SK-N-SH (cell line): ENCODE measurements around the gene TMEM127. TPM values are rescaled to one million over a fixed set of nuclear protein-coding genes. Genes with fewer than 3 reads are reported as not detected.
"Not testable (repeated sequence)": the region's sequence is repeated elsewhere in the genome, so short reads cannot be mapped to it uniquely, and the experiment has no call there.

Source experiments
- CTCF ChIA-PET: fragments of 300-600, 350-600 bp; formaldehyde crosslinking; extraction: SDS; loops from one replicate; lab custom pipeline; 2021; lab: Yijun Ruan, JAX
- POLR2A ChIA-PET: fragments of 350-600 bp; sonication (Branson Sonifier 250); formaldehyde crosslinking; extraction: SDS; loops from one replicate; lab custom pipeline; 2020; ENCODE audit warnings: antibody characterized with exemption, inconsistent platforms; lab: Yijun Ruan, JAX
- DNase-seq: peaks from one replicate; pipeline ENCODE4 v3.0.0; 2012
- H2AFZ ChIP-seq: fragments of 200-600 bp; sonication (generic); 2 replicates; pipeline ENCODE4 v1.8.1; 2016; ENCODE audit warnings: antibody characterized with exemption, mild to moderate bottlenecking, low read depth
- H3F3A ChIP-seq: fragments of 200-600 bp; sonication (generic); replicated peaks from 2 replicates; pipeline ENCODE3; 2016; ENCODE audit warnings: antibody characterized with exemption, mild to moderate bottlenecking; ENCODE audit not compliant: insufficient read depth
- H3K27ac ChIP-seq, 2 experiments: fragments of 200-500 bp in 1 of 2; fragments of 200-600 bp in 1 of 2; sonication (Bioruptor generic) in 1 of 2; sonication (generic), shearing (Covaris generic) in 1 of 2; 2 replicates each; pipeline versions ENCODE4 v1.5.1 to v1.6.1; 2014 to 2016; ENCODE audit warnings: low read depth in 2 of 2, inconsistent platforms in 1 of 2, low read length in 1 of 2, mild to moderate bottlenecking in 1 of 2, mixed read lengths in 1 of 2
- H3K27me3 ChIP-seq: fragments of 200-600 bp; sonication (generic), shearing (Covaris generic); 2 replicates; pipeline ENCODE4 v1.6.1; 2016; ENCODE audit warnings: mixed run types; ENCODE audit not compliant: insufficient read depth
- H3K36me3 ChIP-seq, 2 experiments: fragments of 200-500 bp in 1 of 2; fragments of 200-600 bp in 1 of 2; sonication (Bioruptor generic) in 1 of 2; sonication (generic) in 1 of 2; replicated peaks in 1 of 2; 2 replicates each; pipeline versions ENCODE3 to v1.5.1; 2014 to 2016; ENCODE audit warnings: low read length in 1 of 2, mild to moderate bottlenecking in 1 of 2; ENCODE audit not compliant: insufficient read depth in 2 of 2, control insufficient read depth in 1 of 2
- H3K4me1 ChIP-seq, 2 experiments: fragments of 200-500 bp in 1 of 2; fragments of 200-600 bp in 1 of 2; sonication (Bioruptor generic) in 1 of 2; sonication (generic), shearing (Covaris generic) in 1 of 2; 2 replicates each; pipeline versions ENCODE4 v1.5.1 to v1.6.1; 2014 to 2016; ENCODE audit warnings: low read depth in 1 of 2, low read length in 1 of 2, mixed run types in 1 of 2; ENCODE audit not compliant: insufficient read depth in 2 of 2, control insufficient read depth in 1 of 2
- H3K4me2 ChIP-seq: fragments of 200-600 bp; sonication (generic), shearing (Covaris generic); 2 replicates; pipeline ENCODE4 v1.6.1; 2017; ENCODE audit warnings: mixed run types
- H3K4me3 ChIP-seq, 2 experiments: fragments of 200-500 bp in 1 of 2; fragments of 200-600 bp in 1 of 2; sonication (Bioruptor generic) in 1 of 2; sonication (generic), shearing (Covaris generic) in 1 of 2; 2 replicates each; pipeline versions ENCODE4 v1.5.1 to v1.8.1; 2014 to 2016; ENCODE audit warnings: low read depth in 2 of 2, inconsistent platforms in 1 of 2, low read length in 1 of 2, mild to moderate bottlenecking in 1 of 2, mixed read lengths in 1 of 2, moderate library complexity in 1 of 2
- H3K79me2 ChIP-seq: fragments of 200-600 bp; sonication (generic); 2 replicates; pipeline ENCODE4 v1.8.1; 2017; ENCODE audit warnings: mild to moderate bottlenecking; ENCODE audit not compliant: insufficient read depth
- H3K9ac ChIP-seq: fragments of 200-600 bp; sonication (generic); 2 replicates; pipeline ENCODE4 v1.6.1; 2017; ENCODE audit warnings: mixed run types
- H3K9me2 ChIP-seq: fragments of 200-600 bp; sonication (generic); 2 replicates; pipeline ENCODE4 v1.6.1; 2017; ENCODE audit warnings: mixed run types
- H3K9me3 ChIP-seq: fragments of 200-600 bp; sonication (generic); 2 replicates; pipeline ENCODE4 v1.6.1; 2017; ENCODE audit warnings: mixed run types, mild to moderate bottlenecking, moderate library complexity
- H4K20me1 ChIP-seq: fragments of 200-600 bp; sonication (generic); 2 replicates; pipeline ENCODE4 v1.6.1; 2017; ENCODE audit warnings: mild to moderate bottlenecking, mixed run types; ENCODE audit not compliant: insufficient read depth
- EP300 ChIP-seq, 2 experiments: IDR thresholded peaks; 2 replicates each; pipeline versions ENCODE4 v1.4.0 to v1.6.1; 2012; ENCODE audit warnings: borderline replicate concordance in 1 of 2, low read depth in 1 of 2, low read length in 1 of 2
- FOXM1 ChIP-seq: IDR thresholded peaks from 2 replicates; pipeline ENCODE4 v1.4.0; 2012; ENCODE audit warnings: low read depth, mild to moderate bottlenecking
- JUND ChIP-seq: IDR thresholded peaks from 2 replicates; pipeline ENCODE4 v1.4.0; 2012
- TEAD4 ChIP-seq: IDR thresholded peaks from 2 replicates; pipeline ENCODE4 v1.4.0; 2012; ENCODE audit warnings: mild to moderate bottlenecking, borderline replicate concordance; ENCODE audit not compliant: insufficient read depth
- YY1 ChIP-seq: IDR thresholded peaks from 2 replicates; pipeline ENCODE4 v1.4.0; 2012; ENCODE audit warnings: low read depth, mild to moderate bottlenecking
- WGBS: methylation state at CpG from one replicate; pipeline ENCODE4 v1.1.6; 2017; ENCODE audit warnings: low lambda C conversion rate; 5-methylcytosine and 5-hydroxymethylcytosine counted together
- polyA plus RNA-seq, 3 experiments: library from polyadenylated mRNA; depleted of rRNA; stranded (reverse); fragments of >200 nt; gene quantifications; 2 replicates each; pipeline ENCODE4 v1.2.3, GENCODE V29; 2012
- TF ChIP-seq, protein P1 (sequence below): IDR thresholded peaks from 2 replicates; pipeline ENCODE4 v1.4.0; 2012; ENCODE audit warnings: low read depth

TMEM127 gene
- polyA plus RNA-seq, 1 of the 3 experiments (the other 2 are of a cell fraction) = 40.9 TPM

DNA sequence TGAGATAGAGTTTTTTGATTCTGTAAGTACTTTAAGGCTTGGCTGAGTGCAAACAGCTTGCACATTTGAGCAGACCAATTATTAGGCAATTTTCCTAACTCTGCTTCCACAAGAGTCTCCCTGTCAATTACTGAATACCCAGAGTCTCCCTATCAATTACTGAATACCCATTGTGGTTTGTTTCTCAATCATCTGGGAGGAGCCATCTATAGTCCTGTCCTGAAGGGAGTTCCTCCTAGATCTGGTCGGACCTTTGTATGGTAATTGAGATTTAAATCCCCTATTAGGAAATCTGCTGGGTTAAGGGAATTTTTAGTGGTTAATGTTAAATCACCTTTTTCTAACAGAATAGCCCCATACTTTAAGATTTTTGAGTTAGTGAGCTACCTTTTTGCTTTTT is 44.7 kb downstream of the TMEM127 start:
- H3K27ac ChIP-seq, H2AFZ ChIP-seq, CTCF ChIA-PET, H3F3A ChIP-seq, H3K9me3 ChIP-seq, H3K9ac ChIP-seq, H3K4me1 ChIP-seq, H3K9me2 ChIP-seq, H4K20me1 ChIP-seq, POLR2A ChIA-PET, H3K36me3 ChIP-seq, H3K27me3 ChIP-seq, DNase-seq, H3K4me3 ChIP-seq, H3K79me2 ChIP-seq, H3K4me2 ChIP-seq: not testable (repeated sequence)
- 100% methylated on average over 1 of the region's 1 CpG for WGBS

DNA sequence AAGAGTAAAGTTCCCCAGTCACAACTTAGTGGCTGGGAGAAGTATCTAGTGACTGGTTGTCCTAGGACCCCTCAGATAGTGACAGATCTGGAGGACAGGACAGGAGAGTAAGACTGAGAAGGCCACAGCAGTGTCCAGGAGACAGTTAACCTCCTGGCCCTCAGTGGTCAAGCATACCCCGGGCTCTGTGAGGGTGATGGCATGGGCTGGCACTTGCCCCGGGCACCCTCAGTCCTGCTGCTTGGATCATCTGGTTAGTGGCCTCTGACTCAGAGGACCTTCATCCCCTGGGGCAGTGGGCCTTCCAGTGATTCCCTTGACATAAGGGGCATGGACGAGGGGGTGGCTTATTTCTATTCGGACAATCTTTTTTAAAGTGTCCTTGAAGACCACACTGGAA is 45.8 kb downstream of the TMEM127 start:
- H3K27ac ChIP-seq, H2AFZ ChIP-seq, H3K79me2 ChIP-seq, H3K36me3 ChIP-seq, H3K4me3 ChIP-seq, H3K4me1 ChIP-seq, H3K9ac ChIP-seq, H3K27me3 ChIP-seq, H3F3A ChIP-seq, H4K20me1 ChIP-seq, H3K4me2 ChIP-seq, POLR2A ChIA-PET, H3K9me3 ChIP-seq, DNase-seq, H3K9me2 ChIP-seq, CTCF ChIA-PET: not testable (repeated sequence)
- WGBS = no CpG with 5 or more reads among the region's 4 CpGs

DNA sequence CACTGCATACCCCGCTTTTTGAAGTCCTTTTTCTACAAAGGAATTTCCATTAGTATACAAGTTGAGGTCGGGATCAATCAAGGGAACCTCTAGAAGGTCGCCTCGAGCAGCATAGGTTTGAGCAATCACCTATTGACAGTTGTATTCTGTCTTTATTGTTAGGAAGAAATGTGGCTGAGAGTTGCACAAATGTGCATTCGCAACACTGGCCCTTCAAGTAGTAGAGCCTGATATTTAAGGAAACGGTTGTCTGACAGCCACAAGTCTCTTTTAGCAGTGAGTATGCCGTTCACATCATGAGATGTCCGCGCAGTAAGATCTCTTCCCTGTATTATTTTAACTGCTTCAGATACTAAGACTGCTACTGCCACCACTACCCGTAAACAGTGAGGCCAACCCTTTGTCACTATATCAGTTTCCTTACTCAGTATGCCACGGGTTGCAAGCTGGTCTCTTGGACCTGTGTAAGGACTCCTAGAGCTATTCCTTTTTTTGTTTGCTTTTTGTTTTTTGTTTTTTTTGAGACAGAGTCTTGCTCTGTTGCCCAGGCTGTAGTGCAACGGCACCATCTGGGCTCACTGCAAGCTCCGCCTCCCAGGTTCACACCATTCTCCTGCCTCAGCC is 47.2 kb downstream of the TMEM127 start:
- Histone ChIP-seq H3K27ac (no peak overlapping the region), H3K9me3 (no peaks in the 10 kb centered on the region), H3K36me3 (no peaks in the 10 kb centered on the region), H3K9me2 (no peaks in the 10 kb centered on the region), H3K4me3 (no peak overlapping the region), H3K27me3 (no peaks in the 10 kb centered on the region), H3K4me1 (no peaks in the 10 kb centered on the region), H3K9ac (no peak overlapping the region), H4K20me1 (no peaks in the 10 kb centered on the region), H3F3A (no peaks in the 10 kb centered on the region), H3K4me2 (no peak overlapping the region), H2AFZ (no peak overlapping the region), H3K79me2 (0 out of 2 replicates have a peak, but pooled peaks cover 3% of the 10 kb centered on the region)
- DNase-seq = no peak
- POLR2A ChIA-PET = no interaction called here
- no peak for TF ChIP-seq YY1
- no peak for TF ChIP-seq TEAD4
- TF ChIP-seq, protein P1, sequence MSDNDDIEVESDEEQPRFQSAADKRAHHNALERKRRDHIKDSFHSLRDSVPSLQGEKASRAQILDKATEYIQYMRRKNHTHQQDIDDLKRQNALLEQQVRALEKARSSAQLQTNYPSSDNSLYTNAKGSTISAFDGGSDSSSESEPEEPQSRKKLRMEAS = no peak
- no peak for TF ChIP-seq JUND
- no peak for TF ChIP-seq EP300 (IDR thresholded peaks at IDR 0.05; ENCODE audit: borderline replicate concordance in 1 of 2, low read depth in 1 of 2, low read length in 1 of 2)
- TF ChIP-seq FOXM1 = no peak
- CTCF ChIA-PET = no interaction called here
- 82% methylated on average over 13 of the region's 13 CpGs for WGBS
